ENCODE results near the gene PIMREG.

- TF ChIP-seq CTCF (IDR thresholded peaks at IDR 0.05; ENCODE audit: borderline replicate concordance, extremely low read depth, low read length, poor library complexity, severe bottlenecking) (no peak), EZH2 (IDR thresholded peaks at IDR 0.05; ENCODE audit: borderline replicate concordance, low read depth, low read length, severe bottlenecking) (no peak)
Observed at GRCh38 chr17:6444571-6445335, 498 bp downstream of the PIMREG start.
